Measurements from ENCODE around the gene TGFBRAP1. TPM values are rescaled to one million over a fixed set of nuclear protein-coding genes. Genes with fewer than 3 reads are reported as not detected.

TGFBRAP1 gene
- total RNA-seq, 1 experiment from 2014 or later: 24.8 TPM

- H3K27me3 ChIP-seq (replicated peaks; ENCODE audit: insufficient read depth, low read depth, low read length, poor library complexity): no peaks in the 10 kb centered on the region
- no TSS peak for BruUV-seq (replicated peaks)
- TF ChIP-seq EZH2 (IDR thresholded peaks at IDR 0.05; ENCODE audit: borderline replicate concordance, low read depth, low read length, poor library complexity, severe bottlenecking) (no peak), CTCF (conservative IDR thresholded peaks at IDR 0.05; ENCODE audit: low read depth, low read length) (no peak)
- ChIA-PET POLR2A (ENCODE audit: low non-redundant PET) (no interaction called here), CTCF (no interaction called here)
- no peak overlapping the region for H3K4me3 ChIP-seq (ENCODE audit: low read depth, low read length, poor library complexity, severe bottlenecking)
- H3K4me1 ChIP-seq (ENCODE audit: insufficient read depth, low read length, poor library complexity, severe bottlenecking): no peaks in the 10 kb centered on the region
- intact Hi-C loops (cut with micrococcal nuclease; ENCODE audit: unreplicated experiment): loop anchor here (10.0 kb wide), 1 partner anchor 722 kb away; no protein-coding TSS in a partner anchor
- DNase-seq (ENCODE audit: low spot score): no peak
- peaks cover 9% of the 10 kb centered on the region for H3K36me3 ChIP-seq (ENCODE audit: insufficient read depth, low read length, poor library complexity, severe bottlenecking)
- no peaks in the 10 kb centered on the region for H3K9me3 ChIP-seq (ENCODE audit: low read depth, low read length, poor library complexity, severe bottlenecking)
- no peak overlapping the region for H3K27ac ChIP-seq (ENCODE audit: low read depth, low read length, poor library complexity, severe bottlenecking)
These were observed 33.5 kb upstream of the TGFBRAP1 start for GRCh38 chr2:105362862-105363591.

- Histone ChIP-seq H3K4me3 (ENCODE audit: low read depth, low read length, poor library complexity, severe bottlenecking) (no peak overlapping the region), H3K27ac (ENCODE audit: low read depth, low read length, poor library complexity, severe bottlenecking) (no peak overlapping the region), H3K9me3 (ENCODE audit: low read depth, low read length, poor library complexity, severe bottlenecking) (no peaks in the 10 kb centered on the region), H3K27me3 (replicated peaks; ENCODE audit: insufficient read depth, low read depth, low read length, poor library complexity) (no peaks in the 10 kb centered on the region), H3K4me1 (ENCODE audit: insufficient read depth, low read length, poor library complexity, severe bottlenecking) (no peaks in the 10 kb centered on the region), H3K36me3 (ENCODE audit: insufficient read depth, low read length, poor library complexity, severe bottlenecking) (peaks cover 15% of the 10 kb centered on the region)
- intact Hi-C loops (cut with micrococcal nuclease; ENCODE audit: unreplicated experiment): loop anchor here (10.0 kb wide), 1 partner anchor 724 kb away; no protein-coding TSS in a partner anchor
- DNase-seq (ENCODE audit: low spot score): no peak
- TF ChIP-seq EZH2 (IDR thresholded peaks at IDR 0.05; ENCODE audit: borderline replicate concordance, low read depth, low read length, poor library complexity, severe bottlenecking) (no peak), CTCF (conservative IDR thresholded peaks at IDR 0.05; ENCODE audit: low read depth, low read length) (no peak)
- CTCF ChIA-PET: no interaction called here
- BruUV-seq (replicated peaks): no TSS peak
- POLR2A ChIA-PET (ENCODE audit: low non-redundant PET): no interaction called here
These were observed 31.8 kb upstream of the TGFBRAP1 start for GRCh38 chr2:105361102-105361889.

DNA sequence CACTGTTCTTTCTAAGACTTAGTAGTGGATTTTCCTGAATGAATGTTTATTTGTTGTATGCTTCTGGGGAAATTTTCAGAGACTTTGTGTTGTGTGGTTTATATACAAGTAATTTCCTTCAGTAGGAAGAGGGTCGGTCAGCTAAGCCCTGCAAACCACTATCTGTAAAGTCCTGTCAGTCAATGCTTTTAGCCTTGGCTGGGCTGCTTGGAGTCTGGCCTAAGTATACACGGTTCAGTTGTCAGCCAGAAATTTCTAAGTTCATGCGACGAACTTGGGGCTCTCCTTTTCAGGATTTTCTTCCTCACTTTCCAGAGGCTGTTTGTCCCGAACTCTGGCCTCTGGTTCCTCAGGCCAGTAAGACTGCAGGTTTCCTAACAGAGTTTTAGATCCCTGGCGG, 29.1 kb upstream of the TGFBRAP1 start:
- no peak for DNase-seq (ENCODE audit: low spot score)
- Histone ChIP-seq H3K27ac (ENCODE audit: low read depth, low read length, poor library complexity, severe bottlenecking) (no peak overlapping the region), H3K9me3 (ENCODE audit: low read depth, low read length, poor library complexity, severe bottlenecking) (no peaks in the 10 kb centered on the region), H3K27me3 (replicated peaks; ENCODE audit: insufficient read depth, low read depth, low read length, poor library complexity) (no peaks in the 10 kb centered on the region), H3K4me1 (ENCODE audit: insufficient read depth, low read length, poor library complexity, severe bottlenecking) (no peaks in the 10 kb centered on the region), H3K36me3 (ENCODE audit: insufficient read depth, low read length, poor library complexity, severe bottlenecking) (peaks cover 15% of the 10 kb centered on the region), H3K4me3 (ENCODE audit: low read depth, low read length, poor library complexity, severe bottlenecking) (no peak overlapping the region)
- BruUV-seq (replicated peaks): no TSS peak
- POLR2A ChIA-PET (ENCODE audit: low non-redundant PET): no interaction called here
- TF ChIP-seq EZH2 (IDR thresholded peaks at IDR 0.05; ENCODE audit: borderline replicate concordance, low read depth, low read length, poor library complexity, severe bottlenecking) (no peak), CTCF (conservative IDR thresholded peaks at IDR 0.05; ENCODE audit: low read depth, low read length) (no peak)
- CTCF ChIA-PET: no interaction called here
- intact Hi-C loops (cut with micrococcal nuclease; ENCODE audit: unreplicated experiment): no loop called here
